Upper lobe of left lung (tissue), 6 donors: ENCODE data around the gene CEBPA. TPM values are rescaled to one million over a fixed set of nuclear protein-coding genes. Genes with fewer than 3 reads are reported as not detected.

Source experiments
- ATAC-seq, 2 donors: fragments of 200-7000 bp; cut with Tn5 transposase; one replicate each; pipeline ENCODE4 v1.9.1; 2022; ENCODE audit warnings: mild to moderate bottlenecking in 2 of 2, moderate library complexity in 2 of 2; ENCODE audit not compliant: low FRiP score in 2 of 2
- DNase-seq, 2 donors: peaks; one replicate each; pipeline ENCODE4 v3.0.0-alpha.2; 2019 to 2020
- H3K27ac ChIP-seq, 4 donors: fragments of 200-600 bp; sonication (generic); one replicate each; pipeline ENCODE4 v1.5.1; 2016 to 2019
- H3K27me3 ChIP-seq, 4 donors: fragments of 200-600 bp; sonication (generic); one replicate each; pipeline ENCODE4 v1.5.1; 2017 to 2019
- H3K36me3 ChIP-seq, 4 donors: fragments of 200-600 bp; sonication (generic); one replicate each; pipeline ENCODE4 v1.5.1; 2016 to 2019
- H3K4me1 ChIP-seq, 4 donors: fragments of 200-600 bp; sonication (generic); one replicate each; pipeline ENCODE4 v1.5.1; 2018 to 2019
- H3K4me3 ChIP-seq, 4 donors: fragments of 200-600 bp; sonication (generic); one replicate each; pipeline ENCODE4 v1.5.1; 2017 to 2019; ENCODE audit warnings: mild to moderate bottlenecking in 2 of 4, moderate library complexity in 1 of 4
- H3K9me3 ChIP-seq, 4 donors: fragments of 200-600 bp; sonication (generic); one replicate each; pipeline ENCODE4 v1.5.1; 2018 to 2019
- CTCF ChIP-seq, 6 experiments: fragments of 450-650 bp in 4 of 6; fragments of 200-600 bp in 2 of 6; sonication (generic) in 2 of 6; IDR thresholded peaks; one replicate each; pipeline ENCODE4 v1.5.1; 2016 to 2019; ENCODE audit warnings: antibody characterized with exemption in 6 of 6
- EP300 ChIP-seq, 4 donors: sonication (generic); formaldehyde crosslinking; IDR thresholded peaks; one replicate each; pipeline ENCODE4 v1.5.1; 2017; ENCODE audit warnings: antibody characterized with exemption in 4 of 4, control low read depth in 2 of 4
- POLR2A ChIP-seq, 4 donors: fragments of 450-650 bp; IDR thresholded peaks; one replicate each; pipeline ENCODE4 v1.5.1; 2016 to 2017; ENCODE audit warnings: antibody characterized with exemption in 4 of 4, mild to moderate bottlenecking in 2 of 4
- POLR2AphosphoS5 ChIP-seq, 2 donors: sonication (generic); formaldehyde crosslinking; IDR thresholded peaks; one replicate each; pipeline ENCODE4 v1.5.1; 2017; ENCODE audit warnings: antibody characterized with exemption in 2 of 2
- WGBS, 2 donors: methylation state at CpG; one replicate each; pipeline ENCODE4 v1.1.5; 2017 to 2018; 5-methylcytosine and 5-hydroxymethylcytosine counted together
- total RNA-seq, 6 donors: library from RNA; depleted of rRNA in 4 of 6; stranded (reverse); fragments of >200 nt in 4 of 6; gene quantifications; one replicate each; pipeline versions ENCODE4 v1.1.0 to v1.2.1, GENCODE V29; 2016 to 2021
- donor health status: DM: no; HTN: no; CAD: no; lungs with moderate emphysema.
- donor health status: DM: no; HTN: yes; CAD: no; lungs with severe emphysema.

Gene CEBPA
- total RNA-seq, 6 donors from 2014 or later: 53.5 to 183 (median 109) TPM

GRCh38 chr19:33254245-33254824 is 48.0 kb downstream of the CEBPA start:
- Histone ChIP-seq H3K9me3 (peaks cover 0 to 7% (median 0%) of the 10 kb centered on the region in 4 donors), H3K4me3 (no peak overlapping the region), H3K4me1 (peaks cover 0 to 6% (median 2%) of the 10 kb centered on the region in 4 donors), H3K27me3 (no peaks in the 10 kb centered on the region), H3K27ac (no peak overlapping the region), H3K36me3 (no peaks in the 10 kb centered on the region)
- ATAC-seq: no peak
- TF ChIP-seq POLR2AphosphoS5 (IDR thresholded peaks at IDR 0.05) (no peak), POLR2A (IDR thresholded peaks at IDR 0.05) (no peak), EP300 (IDR thresholded peaks at IDR 0.05) (no peak), CTCF (IDR thresholded peaks at IDR 0.05) (no peak)
- no peak for DNase-seq
- WGBS, 2 donors: 66 to 82% methylated on average over 11 to 13 of the region's 13 CpGs

GRCh38 chr19:33252971-33253370 is 49.4 kb downstream of the CEBPA start:
- Histone ChIP-seq H3K4me3 (no peak overlapping the region), H3K4me1 (peaks cover 3 to 17% (median 9%) of the 10 kb centered on the region in 4 donors), H3K27ac (no peak overlapping the region), H3K9me3 (peaks cover 0 to 6% (median 0%) of the 10 kb centered on the region in 4 donors), H3K36me3 (no peaks in the 10 kb centered on the region), H3K27me3 (no peaks in the 10 kb centered on the region)
- WGBS, 2 donors: 77% methylated on average over 6 of the region's 8 CpGs; no CpG with 5 or more reads in 1 of the 2 donors
- no peak for TF ChIP-seq CTCF (IDR thresholded peaks at IDR 0.05)
- no peak for TF ChIP-seq EP300 (IDR thresholded peaks at IDR 0.05)
- TF ChIP-seq POLR2A (IDR thresholded peaks at IDR 0.05): no peak
- no peak for TF ChIP-seq POLR2AphosphoS5 (IDR thresholded peaks at IDR 0.05)
- peak in 1 of 2 donors; percentile 58 for DNase-seq
- ATAC-seq: peak; percentile 20 to 48

- WGBS, 2 donors: 89 to 98% methylated on average over 4 of the region's 4 CpGs
- TF ChIP-seq POLR2A (IDR thresholded peaks at IDR 0.05) (no peak), CTCF (IDR thresholded peaks at IDR 0.05) (no peak), EP300 (IDR thresholded peaks at IDR 0.05) (no peak), POLR2AphosphoS5 (IDR thresholded peaks at IDR 0.05) (no peak)
- ATAC-seq: no peak
Measured at GRCh38 chr19:33252418-33252962, 49.8 kb downstream of the CEBPA start.

GRCh38 chr19:33251526-33252090 is 50.7 kb downstream of the CEBPA start:
- H3K27ac ChIP-seq: no peak overlapping the region
- H3K27me3 ChIP-seq: no peaks in the 10 kb centered on the region
- ATAC-seq (no peak), DNase-seq (no peak)
- H3K36me3 ChIP-seq: no peaks in the 10 kb centered on the region
- TF ChIP-seq POLR2AphosphoS5 (IDR thresholded peaks at IDR 0.05) (no peak), EP300 (IDR thresholded peaks at IDR 0.05) (no peak), CTCF (IDR thresholded peaks at IDR 0.05) (no peak), POLR2A (IDR thresholded peaks at IDR 0.05) (no peak)
- H3K9me3 ChIP-seq: no peaks in the 10 kb centered on the region
- 77 to 78% methylated on average over 12 to 15 of the region's 17 CpGs for WGBS, 2 donors
- peaks cover 3 to 17% (median 9%) of the 10 kb centered on the region in 4 donors for H3K4me1 ChIP-seq
- no peak overlapping the region for H3K4me3 ChIP-seq

More at GRCh38 chr19:33252418-33252962, 49.8 kb downstream of the CEBPA start:
- Histone ChIP-seq H3K9me3 (peaks cover 0 to 1% (median 0%) of the 10 kb centered on the region in 4 donors), H3K27ac (no peak overlapping the region), H3K27me3 (no peaks in the 10 kb centered on the region), H3K4me3 (no peak overlapping the region), H3K4me1 (peaks cover 3 to 17% (median 9%) of the 10 kb centered on the region in 4 donors), H3K36me3 (no peaks in the 10 kb centered on the region)
- DNase-seq: no peak
